ENCODE measurements around the gene VWA2.

VWA2 gene

DNA sequence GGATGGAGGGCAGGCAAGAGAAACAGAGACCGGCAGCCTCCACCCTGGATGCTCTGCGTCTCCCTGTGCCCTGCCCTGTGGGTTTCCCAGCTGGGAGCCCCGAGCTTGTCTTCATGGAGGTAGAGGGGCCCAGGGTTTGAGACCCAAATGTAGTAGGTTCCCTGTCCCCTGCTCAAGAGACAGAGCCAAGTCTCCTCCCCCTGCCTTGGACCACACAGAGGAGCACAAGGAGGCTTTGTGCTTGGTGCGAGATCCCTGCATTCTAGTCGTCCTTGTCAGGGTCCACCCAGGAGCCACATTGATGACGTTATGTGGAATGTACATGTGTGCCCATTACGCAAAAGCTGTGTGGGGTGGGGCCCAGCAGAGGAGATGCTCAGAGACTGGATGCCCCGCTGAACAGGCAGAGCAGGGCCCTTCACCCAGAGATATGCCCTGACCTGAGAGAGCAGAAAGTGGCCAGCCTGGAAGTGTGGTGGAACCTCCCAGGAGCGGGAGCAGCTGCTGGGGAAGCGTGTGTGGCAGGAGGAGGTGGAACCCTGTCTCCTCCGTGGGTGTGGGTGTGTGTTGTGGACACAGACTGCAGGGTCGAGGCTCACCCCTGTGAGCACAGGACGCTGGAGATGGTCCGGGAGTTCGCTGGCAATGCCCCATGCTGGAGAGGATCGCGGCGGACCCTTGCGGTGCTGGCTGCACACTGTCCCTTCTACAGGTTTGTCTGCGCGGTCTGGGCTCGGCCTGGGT, 39.3 kb downstream of the VWA2 start:
- DNase-seq: no peak

DNA sequence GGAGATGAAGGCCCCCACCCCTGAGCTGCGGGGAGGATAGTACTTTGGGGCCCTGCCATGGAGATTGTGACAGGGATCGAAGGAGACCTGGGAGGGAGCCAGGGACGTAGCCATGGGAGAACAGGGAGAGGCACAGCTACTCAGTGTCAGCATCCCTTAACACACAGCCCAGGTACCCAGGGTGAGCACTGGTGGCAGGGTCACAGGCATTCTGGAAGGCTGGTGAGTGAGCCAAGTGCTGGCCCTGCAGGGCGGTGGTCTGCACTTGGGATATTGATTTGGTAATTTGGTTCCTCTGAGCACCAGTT, 39.8 kb downstream of the VWA2 start:
- DNase-seq: no peak

DNA sequence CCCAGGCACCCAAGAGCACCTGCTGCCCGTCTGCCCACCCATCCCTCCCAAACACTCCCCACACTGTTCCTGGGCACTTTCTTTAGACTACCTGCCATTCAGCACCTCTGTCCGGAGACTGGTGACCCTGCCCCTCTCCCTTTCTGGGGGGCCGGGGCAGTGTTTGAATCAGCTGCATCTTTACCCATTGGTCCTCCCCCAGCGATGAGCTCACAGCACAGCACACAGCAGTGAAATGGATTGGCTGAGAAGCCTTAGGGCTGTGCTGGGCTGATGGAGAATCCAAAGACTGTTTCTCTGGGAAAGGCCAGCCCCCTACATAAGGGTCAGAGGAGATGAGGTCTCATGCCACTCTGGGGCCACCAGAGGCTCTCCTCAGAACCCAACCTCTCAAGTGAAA, 40.2 kb downstream of the VWA2 start:
- DNase-seq: no peak

DNA sequence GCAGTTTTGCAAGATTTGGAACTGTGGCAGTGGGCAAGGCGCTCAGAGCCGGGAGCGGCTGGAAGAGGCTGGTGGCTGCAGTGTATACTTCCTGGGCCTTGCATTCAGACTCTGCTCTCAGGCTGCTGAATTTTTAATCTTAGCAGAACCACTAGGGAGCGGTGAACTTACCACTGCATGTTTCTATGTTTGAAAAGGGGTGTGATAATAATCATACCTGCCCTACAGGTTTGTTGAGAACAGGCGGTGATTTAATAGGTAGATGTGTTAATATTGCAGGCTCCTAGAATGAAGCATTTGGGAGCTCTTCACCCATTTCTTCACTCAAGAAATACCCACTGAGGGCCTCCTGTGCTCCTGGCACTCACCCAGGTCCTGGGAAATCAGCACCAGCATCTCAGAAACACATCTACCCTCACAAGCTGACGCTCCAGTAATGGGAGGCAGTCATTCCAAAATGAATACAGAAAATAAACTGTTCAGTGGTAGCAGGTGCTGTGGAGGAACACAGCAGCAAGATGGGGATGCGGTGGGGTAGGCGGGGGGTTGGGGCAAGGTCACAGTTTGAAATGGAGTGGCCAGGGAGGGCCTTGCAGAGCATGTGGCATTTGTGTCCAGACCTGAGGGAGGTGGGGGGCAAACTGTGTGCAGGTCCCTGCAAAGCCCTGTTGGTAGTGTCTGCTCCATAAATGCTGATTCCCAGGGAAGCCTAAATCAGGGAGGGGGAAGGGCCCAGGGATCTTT, 41.0 kb downstream of the VWA2 start:
- no peak for DNase-seq

DNA sequence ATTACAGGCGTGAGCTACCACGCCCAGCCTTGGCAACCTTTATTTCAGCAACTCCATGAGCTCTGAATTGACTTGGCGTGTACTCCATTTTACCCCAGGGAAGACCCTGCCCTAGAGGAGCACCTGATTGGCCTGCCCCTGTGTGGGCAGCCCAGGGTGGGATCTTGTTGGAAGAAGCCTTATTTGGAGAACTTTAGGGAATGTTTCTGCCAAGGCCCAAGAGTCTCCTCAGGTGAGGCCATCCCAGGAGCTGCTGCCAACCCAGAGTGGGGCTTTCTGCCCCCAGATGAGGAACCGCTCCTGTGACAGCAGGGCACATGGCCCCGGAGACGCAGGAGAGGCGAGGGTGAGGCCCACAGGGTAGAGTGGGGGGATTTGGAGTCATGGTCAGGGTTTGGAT, 42.0 kb downstream of the VWA2 start:
- DNase-seq: no peak

DNA sequence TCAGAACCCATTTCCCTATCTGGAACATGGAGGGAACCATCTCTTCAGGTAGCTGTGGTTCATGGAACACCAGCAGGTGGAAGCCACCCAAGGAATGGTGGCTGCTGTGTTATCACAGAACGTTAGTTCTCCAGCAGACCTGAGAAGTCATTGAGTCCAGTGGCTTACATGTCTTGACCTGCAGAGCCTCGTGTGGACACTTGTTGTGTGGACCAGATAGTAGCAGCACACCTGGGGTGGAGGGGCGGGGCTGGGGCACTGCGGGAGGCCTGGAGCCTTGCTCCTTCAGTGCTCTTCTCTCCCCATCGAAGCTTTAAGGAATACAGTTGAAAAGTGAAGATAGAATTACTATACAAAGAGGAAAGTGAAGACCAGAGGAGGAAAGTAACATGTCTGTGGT, 42.4 kb downstream of the VWA2 start:
- DNase-seq: no peak

DNA sequence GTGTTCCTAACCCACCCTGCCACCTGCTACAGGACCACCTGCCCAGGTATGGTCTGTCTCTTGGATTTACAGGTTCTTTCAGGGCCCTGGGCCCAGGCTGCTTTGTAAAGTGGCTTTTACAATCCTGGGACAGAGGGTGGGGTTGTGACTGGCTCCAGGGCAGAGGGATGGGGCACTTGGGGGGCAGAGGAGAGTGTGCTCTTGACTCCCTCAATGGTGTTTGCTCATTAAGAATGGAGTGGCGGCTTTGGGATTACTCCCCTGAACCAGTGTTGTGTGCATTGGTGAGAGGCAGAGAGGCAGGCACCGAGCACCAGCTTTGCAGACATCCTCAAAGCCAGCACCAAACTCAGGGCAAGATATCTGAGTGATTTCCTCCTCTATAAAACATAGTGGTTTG, 43.5 kb downstream of the VWA2 start:
- DNase-seq: no peak

DNA sequence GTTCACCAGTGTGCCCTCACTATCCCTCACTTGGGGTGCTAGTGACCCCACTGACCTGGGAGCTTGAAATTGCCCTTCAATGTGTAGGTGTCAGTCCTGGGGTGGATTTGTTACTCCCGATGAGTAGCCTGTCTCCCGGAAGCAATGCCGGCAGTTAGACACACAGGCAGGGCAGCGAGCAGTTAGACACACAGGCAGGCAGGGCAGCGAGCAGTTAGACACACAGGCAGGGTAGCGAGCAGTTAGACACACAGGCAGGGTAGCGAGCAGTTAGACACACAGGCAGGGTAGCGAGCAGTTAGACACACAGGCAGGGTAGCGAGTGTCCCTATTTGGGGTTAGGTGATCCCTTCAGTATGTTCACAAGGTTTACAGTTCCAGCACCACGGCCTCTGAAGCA, 44.0 kb downstream of the VWA2 start:
- DNase-seq: no peak

DNA sequence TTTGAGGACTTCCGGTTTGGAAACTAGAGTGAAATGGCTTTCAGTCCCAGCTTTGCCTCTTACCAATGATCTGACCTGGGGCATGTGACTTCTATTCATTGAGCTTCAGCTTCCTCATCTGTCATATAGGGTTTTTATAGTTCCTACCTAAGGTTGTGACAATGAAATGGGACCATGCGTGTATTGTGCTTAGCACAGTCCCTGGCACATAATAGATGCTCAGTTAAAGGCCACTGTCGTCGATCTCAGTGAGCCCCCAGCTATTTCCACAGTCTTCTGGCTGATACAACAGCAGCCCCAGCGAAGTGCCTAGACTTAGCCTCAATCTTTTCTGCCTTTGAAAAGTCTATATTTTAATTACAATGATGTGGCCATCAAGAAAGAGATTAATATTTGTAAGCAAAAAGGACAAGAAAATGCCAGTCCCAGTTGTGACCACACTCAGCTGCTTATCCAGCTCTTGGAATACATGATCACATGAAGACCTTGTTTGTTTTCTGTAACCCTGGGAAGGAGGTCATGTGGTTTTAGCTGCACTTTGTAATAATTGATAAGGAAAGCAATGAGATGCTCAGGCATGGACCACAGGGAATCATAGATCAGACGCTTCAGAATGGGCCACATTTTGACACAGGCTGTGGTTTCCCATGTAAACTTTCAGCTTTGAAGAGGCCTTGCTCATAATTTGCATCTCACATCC, 44.6 kb downstream of the VWA2 start:
- DNase-seq: no peak

DNA sequence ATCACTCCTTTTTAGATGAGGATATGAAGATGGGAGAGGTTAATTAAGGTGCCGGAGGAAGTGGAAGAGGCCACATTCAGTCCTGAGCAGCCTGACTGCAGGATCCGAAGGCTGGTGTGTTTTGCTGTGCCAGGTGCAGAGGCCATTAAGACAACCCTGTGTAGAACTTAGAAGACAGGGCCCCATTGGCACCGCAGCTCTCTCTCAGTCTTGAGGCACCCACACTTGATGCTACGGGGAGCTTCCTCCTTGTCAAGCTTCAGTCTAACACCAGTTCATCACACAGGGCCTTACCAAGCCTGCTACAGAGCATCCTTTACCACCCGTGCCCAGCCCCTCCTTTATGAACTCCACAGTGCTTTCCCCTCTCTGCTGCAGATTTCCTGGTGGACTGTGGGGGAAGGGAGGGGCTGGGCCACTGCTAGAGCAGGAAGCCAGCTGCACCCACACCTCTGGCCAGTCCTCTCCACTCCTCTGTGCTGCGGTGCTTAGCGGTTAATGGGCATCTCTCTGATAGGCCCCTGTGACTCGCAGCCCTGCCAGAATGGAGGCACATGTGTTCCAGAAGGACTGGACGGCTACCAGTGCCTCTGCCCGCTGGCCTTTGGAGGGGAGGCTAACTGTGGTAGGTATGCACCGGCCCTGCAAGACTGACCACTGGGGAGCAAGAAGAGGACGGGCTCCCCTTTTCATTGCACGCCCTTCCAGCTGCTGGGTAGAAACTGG, 45.5 kb downstream of the VWA2 start:
- DNase-seq: no peak

DNA sequence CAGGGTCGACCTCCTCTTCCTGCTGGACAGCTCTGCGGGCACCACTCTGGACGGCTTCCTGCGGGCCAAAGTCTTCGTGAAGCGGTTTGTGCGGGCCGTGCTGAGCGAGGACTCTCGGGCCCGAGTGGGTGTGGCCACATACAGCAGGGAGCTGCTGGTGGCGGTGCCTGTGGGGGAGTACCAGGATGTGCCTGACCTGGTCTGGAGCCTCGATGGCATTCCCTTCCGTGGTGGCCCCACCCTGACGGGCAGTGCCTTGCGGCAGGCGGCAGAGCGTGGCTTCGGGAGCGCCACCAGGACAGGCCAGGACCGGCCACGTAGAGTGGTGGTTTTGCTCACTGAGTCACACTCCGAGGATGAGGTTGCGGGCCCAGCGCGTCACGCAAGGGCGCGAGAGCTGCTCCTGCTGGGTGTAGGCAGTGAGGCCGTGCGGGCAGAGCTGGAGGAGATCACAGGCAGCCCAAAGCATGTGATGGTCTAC, 46.9 kb downstream of the VWA2 start:
- DNase-seq: no peak

DNA sequence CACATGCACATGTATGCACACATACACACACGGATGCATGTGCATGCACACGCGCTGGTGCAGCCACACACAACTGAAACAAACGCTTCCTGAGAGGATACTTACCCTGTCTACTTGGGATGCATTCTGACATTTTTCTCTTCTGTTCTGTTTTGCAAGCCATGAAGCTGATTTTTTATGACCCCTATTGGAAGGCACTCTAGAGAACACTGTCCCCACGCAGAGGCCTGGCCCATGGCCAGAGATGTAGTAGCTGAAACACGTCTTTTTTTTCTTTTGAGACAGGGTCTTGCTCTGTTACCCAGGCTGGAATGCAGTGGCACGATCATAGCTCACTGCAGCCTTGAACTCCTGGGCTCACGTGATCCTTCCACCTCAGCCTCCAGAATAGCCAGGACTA, 47.9 kb downstream of the VWA2 start:
- DNase-seq: no peak

DNA sequence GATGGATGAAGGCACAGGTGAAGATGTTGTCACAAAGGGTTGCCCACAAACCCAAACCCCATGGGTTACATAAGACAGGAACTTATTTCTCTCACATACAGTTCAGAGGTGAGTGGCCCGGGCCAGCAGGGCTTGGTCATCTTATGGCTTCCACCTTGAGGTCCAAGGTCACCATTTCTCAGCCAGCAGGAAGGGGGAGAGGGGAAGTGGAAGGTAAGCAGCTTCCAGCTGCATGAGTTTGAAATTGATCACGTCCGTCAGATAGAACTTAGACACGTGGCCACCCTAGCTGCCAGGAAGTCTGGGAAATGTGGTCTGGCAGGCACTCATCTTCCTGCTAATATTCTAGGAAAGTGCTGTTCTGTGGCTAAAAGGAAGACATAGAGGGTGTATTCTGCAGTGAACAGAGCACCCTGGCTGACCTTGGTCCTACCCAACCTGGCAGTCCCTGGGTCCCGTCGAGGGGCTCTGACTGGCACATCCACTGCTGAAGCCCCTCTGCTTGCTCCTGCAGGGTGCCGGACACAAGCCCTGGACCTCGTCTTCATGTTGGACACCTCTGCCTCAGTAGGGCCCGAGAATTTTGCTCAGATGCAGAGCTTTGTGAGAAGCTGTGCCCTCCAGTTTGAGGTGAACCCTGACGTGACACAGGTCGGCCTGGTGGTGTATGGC, 49.5 kb downstream of the VWA2 start:
- no peak for DNase-seq

DNA sequence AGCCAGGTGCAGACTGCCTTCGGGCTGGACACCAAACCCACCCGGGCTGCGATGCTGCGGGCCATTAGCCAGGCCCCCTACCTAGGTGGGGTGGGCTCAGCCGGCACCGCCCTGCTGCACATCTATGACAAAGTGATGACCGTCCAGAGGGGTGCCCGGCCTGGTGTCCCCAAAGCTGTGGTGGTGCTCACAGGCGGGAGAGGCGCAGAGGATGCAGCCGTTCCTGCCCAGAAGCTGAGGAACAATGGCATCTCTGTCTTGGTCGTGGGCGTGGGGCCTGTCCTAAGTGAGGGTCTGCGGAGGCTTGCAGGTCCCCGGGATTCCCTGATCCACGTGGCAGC, 50.0 kb downstream of the VWA2 start:
- no peak for DNase-seq

DNA sequence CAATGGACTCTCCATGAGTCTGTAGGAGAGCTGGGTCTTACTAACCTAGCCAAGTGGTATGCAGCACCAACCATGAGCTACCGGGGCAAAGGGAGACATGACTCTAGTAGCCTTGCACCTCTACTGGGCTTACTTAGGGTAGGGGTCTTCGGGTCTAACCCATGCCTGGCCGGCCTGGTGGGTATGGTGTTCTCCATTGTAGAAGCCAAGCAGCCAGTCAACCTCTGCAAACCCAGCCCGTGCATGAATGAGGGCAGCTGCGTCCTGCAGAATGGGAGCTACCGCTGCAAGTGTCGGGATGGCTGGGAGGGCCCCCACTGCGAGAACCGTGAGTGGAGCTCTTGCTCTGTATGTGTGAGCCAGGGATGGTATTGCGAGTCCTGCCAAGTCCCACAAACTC, 51.0 kb downstream of the VWA2 start:
- DNase-seq: no peak

DNA sequence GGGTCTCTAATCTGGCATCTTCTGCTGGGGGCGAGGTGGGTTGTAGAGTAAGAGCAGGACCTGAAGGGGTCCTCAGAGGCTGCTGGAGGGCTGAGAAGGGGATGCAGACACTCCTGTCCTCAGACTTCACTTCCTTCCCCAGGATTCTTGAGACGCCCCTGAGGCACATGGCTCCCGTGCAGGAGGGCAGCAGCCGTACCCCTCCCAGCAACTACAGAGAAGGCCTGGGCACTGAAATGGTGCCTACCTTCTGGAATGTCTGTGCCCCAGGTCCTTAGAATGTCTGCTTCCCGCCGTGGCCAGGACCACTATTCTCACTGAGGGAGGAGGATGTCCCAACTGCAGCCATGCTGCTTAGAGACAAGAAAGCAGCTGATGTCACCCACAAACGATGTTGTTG, 52.0 kb downstream of the VWA2 start:
- DNase-seq: no peak

DNA sequence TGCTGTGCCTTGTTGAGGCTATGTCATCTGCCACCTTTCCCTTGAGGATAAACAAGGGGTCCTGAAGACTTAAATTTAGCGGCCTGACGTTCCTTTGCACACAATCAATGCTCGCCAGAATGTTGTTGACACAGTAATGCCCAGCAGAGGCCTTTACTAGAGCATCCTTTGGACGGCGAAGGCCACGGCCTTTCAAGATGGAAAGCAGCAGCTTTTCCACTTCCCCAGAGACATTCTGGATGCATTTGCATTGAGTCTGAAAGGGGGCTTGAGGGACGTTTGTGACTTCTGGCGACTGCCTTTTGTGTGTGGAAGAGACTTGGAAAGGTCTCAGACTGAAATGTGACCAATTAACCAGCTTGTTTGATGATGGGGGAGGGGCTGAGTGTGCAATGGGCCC, 52.5 kb downstream of the VWA2 start:
- DNase-seq: no peak

DNA sequence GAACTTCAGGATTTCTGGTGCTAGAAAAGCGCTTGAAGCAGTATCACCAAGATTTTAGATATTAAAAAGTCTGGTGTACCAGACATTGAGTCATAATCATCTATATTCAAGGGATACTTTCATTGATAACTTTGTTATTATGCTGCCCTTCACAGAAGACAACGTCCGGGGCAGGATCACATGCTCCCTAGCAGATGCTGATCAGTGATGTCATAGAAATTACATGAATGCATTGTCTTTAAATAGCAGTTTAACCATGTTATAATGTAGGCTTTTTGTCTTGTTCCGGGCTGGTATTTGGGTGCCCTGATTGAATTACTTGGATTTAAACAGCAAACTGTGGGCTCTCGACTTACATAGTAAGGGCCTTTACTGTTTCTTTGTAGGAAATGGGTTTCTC, 54.0 kb downstream of the VWA2 start:
- DNase-seq: no peak

DNA sequence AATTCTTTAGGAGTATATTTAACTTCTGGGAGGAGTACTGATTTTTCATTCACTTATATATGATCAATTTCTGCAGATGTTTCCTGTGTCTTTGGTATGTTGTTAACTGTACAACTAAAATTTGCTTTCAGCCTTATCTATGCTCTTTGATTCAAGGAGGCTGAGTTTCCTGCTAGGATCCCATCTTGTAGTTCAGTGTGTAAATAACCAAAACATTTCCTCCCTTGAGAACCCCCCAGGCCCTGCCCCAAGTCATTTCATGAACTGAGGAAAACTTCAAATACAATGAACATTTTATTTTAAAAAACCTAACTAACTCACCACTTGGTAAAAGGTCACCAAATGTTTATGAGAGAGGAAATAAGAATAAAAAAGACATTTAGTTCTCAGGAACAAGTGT, 55.5 kb downstream of the VWA2 start:
- DNase-seq: no peak

DNA sequence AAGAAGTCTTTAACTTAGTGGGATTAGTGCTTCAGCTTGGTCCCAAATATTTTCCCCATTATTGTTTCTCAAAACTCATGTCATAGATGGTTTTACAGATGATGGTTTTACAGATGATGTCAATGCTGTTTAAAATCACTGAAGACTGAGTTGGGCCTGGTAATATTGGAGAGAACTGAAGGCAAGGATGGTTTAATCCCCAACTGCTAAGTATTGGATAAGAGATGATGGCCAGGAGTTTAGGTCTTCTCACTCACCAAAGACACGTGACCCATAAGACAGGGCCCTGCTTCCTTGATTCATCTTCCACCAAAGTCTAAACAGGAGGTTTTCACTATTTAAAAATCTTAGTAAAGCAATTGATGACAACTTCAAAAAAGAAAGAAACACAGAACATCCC, 56.3 kb downstream of the VWA2 start:
- no peak for DNase-seq

DNA sequence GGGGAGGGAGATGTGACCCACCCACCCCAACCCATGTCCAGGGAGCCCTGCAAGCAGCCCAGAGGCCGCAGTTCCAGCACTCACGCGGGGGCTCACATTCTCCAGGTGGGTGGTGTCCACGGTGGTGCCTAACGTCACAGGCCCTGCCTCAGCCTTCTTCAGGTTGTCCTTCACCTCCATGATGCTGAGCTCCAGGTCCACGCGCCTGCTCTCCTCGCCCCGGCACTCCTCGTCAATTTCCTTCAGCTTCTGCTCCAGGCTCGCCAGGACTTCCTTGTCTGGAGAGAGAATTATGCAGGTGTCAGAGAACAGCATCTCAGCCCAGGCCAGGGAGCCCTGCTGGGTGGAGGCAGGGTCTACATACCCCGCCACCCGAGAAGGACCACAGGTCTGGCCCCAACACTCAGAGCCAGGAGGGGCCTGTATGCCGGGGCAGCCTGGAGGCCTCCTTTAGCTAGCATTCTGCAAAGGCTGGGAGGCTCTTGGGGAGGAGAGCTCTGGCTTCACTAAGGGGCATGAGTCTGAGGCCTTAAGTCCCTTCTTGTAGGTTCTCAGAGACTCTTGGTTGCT, 58.2 kb downstream of the VWA2 start:
- no peak for DNase-seq

DNA sequence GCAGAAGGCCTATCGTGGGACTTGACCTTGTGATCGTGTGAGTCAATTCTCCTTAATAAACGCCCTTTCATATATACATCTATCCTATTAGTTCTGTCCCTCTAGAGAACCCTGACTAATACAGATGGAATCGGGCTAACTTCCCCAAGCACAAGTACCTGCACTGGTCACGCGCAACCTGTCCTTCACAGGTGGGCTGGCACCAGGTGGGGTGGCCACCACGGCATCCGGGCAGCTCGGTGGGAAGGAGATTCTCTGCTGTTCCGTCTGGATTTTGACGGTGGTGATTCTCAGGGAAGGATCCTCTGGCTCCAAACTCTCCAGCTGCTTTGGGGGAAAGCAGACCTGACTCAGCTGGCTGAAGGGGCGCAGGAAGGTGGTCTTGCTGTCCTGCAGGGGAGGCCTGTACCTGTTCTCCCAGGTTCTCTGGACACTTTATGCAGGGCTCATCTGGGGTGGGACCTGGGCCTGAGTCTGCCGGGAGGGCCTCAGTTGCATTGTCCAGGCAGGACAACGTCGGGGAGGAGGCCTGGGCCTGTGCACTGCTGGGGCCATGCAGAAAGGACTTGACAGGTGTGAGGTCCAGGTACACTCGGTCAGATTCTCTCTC, 61.1 kb downstream of the VWA2 start:
- DNase-seq: no peak
